ENCODE data around the gene DDI2. TPM values are rescaled to one million over a fixed set of nuclear protein-coding genes. Genes with fewer than 3 reads are reported as not detected.

DDI2 gene
- total RNA-seq, 2 experiments from 2014 or later: 23.5 to 40.8 TPM

DNA sequence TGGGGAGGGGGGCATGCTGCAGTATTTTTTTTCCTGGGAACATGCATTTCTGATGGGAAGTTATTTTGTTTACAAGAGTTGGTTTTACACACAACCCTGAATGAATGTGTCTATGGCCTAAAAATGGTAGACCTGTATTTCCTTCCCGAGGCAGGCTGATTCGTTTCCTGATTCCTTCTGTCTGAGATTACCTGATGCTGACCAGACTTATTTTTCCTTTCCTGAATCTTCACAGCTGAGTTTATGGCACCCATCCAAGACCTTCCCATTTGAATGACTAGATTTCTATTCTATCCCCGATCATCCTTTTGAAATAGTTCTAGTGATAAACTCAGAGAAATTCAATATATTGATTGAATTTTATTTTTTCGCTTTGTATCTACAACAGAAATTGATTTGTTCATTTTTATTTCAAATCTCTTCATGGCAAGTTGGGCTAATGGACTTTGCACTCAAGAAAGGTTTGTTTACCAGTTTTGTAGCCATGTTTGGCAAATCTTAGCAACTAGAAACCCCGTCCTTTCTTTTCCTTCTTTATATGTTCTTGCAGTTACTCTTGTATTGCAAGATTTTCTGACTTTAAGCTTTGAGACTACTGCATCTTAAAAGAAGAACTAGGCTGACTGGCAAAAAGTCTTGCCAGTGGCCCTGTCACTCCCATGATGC, 51.0 kb downstream of the DDI2 start:
- Histone ChIP-seq H3K9me2 (ENCODE audit: insufficient read depth, low read length) (no peaks in the 10 kb centered on the region), H3K4me3 (ENCODE audit: low read depth, low read length, poor library complexity, severe bottlenecking) (no peak overlapping the region), H4K20me1 (ENCODE audit: insufficient read depth, low read length) (no peaks in the 10 kb centered on the region), H3K36me3 (ENCODE audit: insufficient read depth, low read length) (peaks cover under 1% of the 10 kb centered on the region; the same call in 1 of the 2 replicates), H3K4me2 (ENCODE audit: low read length) (no peak overlapping the region), H3K4me1 (ENCODE audit: insufficient read depth, low read length, poor library complexity, severe bottlenecking) (no peaks in the 10 kb centered on the region), H2AFZ (ENCODE audit: low read length) (no peak overlapping the region), H3K27ac (ENCODE audit: low read depth, low read length, poor library complexity, severe bottlenecking) (no peak overlapping the region), H3K9me3 (ENCODE audit: low read length) (no peaks in the 10 kb centered on the region), H3K79me2 (ENCODE audit: insufficient read depth, low read depth, low read length) (no peaks in the 10 kb centered on the region)
- no TSS peak for BruUV-seq (replicated peaks)
- TF ChIP-seq, protein P1, sequence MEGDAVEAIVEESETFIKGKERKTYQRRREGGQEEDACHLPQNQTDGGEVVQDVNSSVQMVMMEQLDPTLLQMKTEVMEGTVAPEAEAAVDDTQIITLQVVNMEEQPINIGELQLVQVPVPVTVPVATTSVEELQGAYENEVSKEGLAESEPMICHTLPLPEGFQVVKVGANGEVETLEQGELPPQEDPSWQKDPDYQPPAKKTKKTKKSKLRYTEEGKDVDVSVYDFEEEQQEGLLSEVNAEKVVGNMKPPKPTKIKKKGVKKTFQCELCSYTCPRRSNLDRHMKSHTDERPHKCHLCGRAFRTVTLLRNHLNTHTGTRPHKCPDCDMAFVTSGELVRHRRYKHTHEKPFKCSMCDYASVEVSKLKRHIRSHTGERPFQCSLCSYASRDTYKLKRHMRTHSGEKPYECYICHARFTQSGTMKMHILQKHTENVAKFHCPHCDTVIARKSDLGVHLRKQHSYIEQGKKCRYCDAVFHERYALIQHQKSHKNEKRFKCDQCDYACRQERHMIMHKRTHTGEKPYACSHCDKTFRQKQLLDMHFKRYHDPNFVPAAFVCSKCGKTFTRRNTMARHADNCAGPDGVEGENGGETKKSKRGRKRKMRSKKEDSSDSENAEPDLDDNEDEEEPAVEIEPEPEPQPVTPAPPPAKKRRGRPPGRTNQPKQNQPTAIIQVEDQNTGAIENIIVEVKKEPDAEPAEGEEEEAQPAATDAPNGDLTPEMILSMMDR (conservative IDR thresholded peaks at IDR 0.05; ENCODE audit: low read length): no peak
- TF ChIP-seq EZH2phosphoT487 (IDR thresholded peaks at IDR 0.05; ENCODE audit: borderline replicate concordance, low read depth, low read length): no peak
- POLR2A ChIA-PET: interaction anchor here (1.2 kb wide), 1 partner anchor 8 kb away, joined by 3 read pairs; no protein-coding TSS in a partner anchor
- no peak for DNase-seq (ENCODE audit: low spot score)
- intact Hi-C loops (cut with micrococcal nuclease; ENCODE audit: unreplicated experiment): no loop called here
- CTCF ChIA-PET (ENCODE audit: unreplicated experiment): no interaction called here

DNA sequence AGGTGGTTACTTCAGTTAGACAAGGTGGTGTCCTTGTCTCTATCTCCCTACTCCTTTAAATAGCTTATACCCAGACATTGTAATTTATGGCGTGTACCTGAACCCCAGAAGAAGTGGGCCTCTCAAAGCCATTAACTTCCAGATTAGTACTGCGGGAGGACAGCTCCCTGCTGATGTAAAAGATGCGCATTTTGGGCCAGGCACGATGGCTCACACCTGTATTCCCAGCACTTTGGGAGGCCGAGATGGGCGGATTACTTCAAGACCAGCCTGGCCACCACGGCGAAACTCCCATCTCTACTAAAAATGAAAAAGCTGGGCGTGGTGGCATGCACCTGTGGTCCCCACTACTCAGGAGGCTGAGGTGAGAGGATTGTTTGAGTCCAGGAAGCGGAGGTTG, 51.8 kb downstream of the DDI2 start:
- intact Hi-C loops (cut with micrococcal nuclease; ENCODE audit: unreplicated experiment): no loop called here
- ChIA-PET CTCF (ENCODE audit: unreplicated experiment) (no interaction called here), POLR2A (interaction anchor here (1.2 kb wide), 1 partner anchor 9 kb away, joined by 3 read pairs; no protein-coding TSS in a partner anchor)
- Histone ChIP-seq H3K9me2 (ENCODE audit: insufficient read depth, low read length) (no peaks in the 10 kb centered on the region), H3K79me2 (ENCODE audit: insufficient read depth, low read depth, low read length) (no peaks in the 10 kb centered on the region), H3K4me2 (ENCODE audit: low read length) (no peak overlapping the region), H3K27ac (ENCODE audit: low read depth, low read length, poor library complexity, severe bottlenecking) (no peak overlapping the region), H3K4me3 (ENCODE audit: low read depth, low read length, poor library complexity, severe bottlenecking) (no peak overlapping the region), H3K4me1 (ENCODE audit: insufficient read depth, low read length, poor library complexity, severe bottlenecking) (no peaks in the 10 kb centered on the region), H2AFZ (ENCODE audit: low read length) (no peak overlapping the region), H3K36me3 (ENCODE audit: insufficient read depth, low read length) (no peaks in the 10 kb centered on the region), H3K9me3 (ENCODE audit: low read length) (no peaks in the 10 kb centered on the region), H4K20me1 (ENCODE audit: insufficient read depth, low read length) (no peaks in the 10 kb centered on the region)
- BruUV-seq (replicated peaks): no TSS peak
- no peak for DNase-seq (ENCODE audit: low spot score)
- TF ChIP-seq, protein P1 (conservative IDR thresholded peaks at IDR 0.05; ENCODE audit: low read length): no peak
- TF ChIP-seq EZH2phosphoT487 (IDR thresholded peaks at IDR 0.05; ENCODE audit: borderline replicate concordance, low read depth, low read length): no peak

DNA sequence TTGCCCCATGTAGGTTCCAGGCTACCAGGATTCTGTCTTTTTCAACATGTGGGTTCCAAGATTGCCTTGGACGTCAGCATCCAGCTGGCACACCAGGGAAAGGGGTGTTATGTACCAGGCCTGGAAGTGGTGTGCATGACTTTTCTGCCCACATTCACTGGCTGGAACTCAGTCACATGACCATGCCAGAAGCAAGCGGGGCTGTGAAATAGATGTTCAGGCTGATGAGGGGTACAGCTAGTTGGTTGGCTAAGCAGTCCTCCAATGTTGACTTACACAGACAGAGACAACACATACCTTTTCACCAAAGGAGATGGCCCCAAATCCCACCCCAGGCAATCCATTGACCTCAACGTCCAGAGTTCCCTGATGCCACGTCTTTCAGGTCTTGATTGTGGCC, 52.6 kb downstream of the DDI2 start:
- H3K4me2 ChIP-seq (ENCODE audit: low read length): no peak overlapping the region
- no peaks in the 10 kb centered on the region for H3K36me3 ChIP-seq (ENCODE audit: insufficient read depth, low read length)
- no peaks in the 10 kb centered on the region for H3K79me2 ChIP-seq (ENCODE audit: insufficient read depth, low read depth, low read length)
- no TSS peak for BruUV-seq (replicated peaks)
- no peak overlapping the region for H3K4me3 ChIP-seq (ENCODE audit: low read depth, low read length, poor library complexity, severe bottlenecking)
- H2AFZ ChIP-seq (ENCODE audit: low read length): no peak overlapping the region
- no peak for DNase-seq (ENCODE audit: low spot score)
- H3K9me3 ChIP-seq (ENCODE audit: low read length): no peaks in the 10 kb centered on the region
- no peaks in the 10 kb centered on the region for H4K20me1 ChIP-seq (ENCODE audit: insufficient read depth, low read length)
- no peak overlapping the region for H3K27ac ChIP-seq (ENCODE audit: low read depth, low read length, poor library complexity, severe bottlenecking)
- POLR2A ChIA-PET: no interaction called here
- no peak for TF ChIP-seq EZH2phosphoT487 (IDR thresholded peaks at IDR 0.05; ENCODE audit: borderline replicate concordance, low read depth, low read length)
- TF ChIP-seq, protein P1 (conservative IDR thresholded peaks at IDR 0.05; ENCODE audit: low read length): no peak
- CTCF ChIA-PET (ENCODE audit: unreplicated experiment): no interaction called here
- no peaks in the 10 kb centered on the region for H3K4me1 ChIP-seq (ENCODE audit: insufficient read depth, low read length, poor library complexity, severe bottlenecking)
- no peaks in the 10 kb centered on the region for H3K9me2 ChIP-seq (ENCODE audit: insufficient read depth, low read length)
- intact Hi-C loops (cut with micrococcal nuclease; ENCODE audit: unreplicated experiment): no loop called here
